Osteocyte (in vitro differentiated cells): ENCODE results near the gene LRFN3. TPM values are rescaled to one million over a fixed set of nuclear protein-coding genes. Genes with fewer than 3 reads are reported as not detected.
"Not testable (repeated sequence)": the region's sequence is repeated elsewhere in the genome, so short reads cannot be mapped to it uniquely, and the experiment has no call there.

Experiments
- DNase-seq: peaks from one replicate; pipeline ENCODE4 v3.0.0; 2021; ENCODE audit warnings: mixed read lengths; ENCODE audit not compliant: unreplicated experiment; ENCODE audit errors: extremely low spot score
- H3K27ac Mint-ChIP-seq: one replicate; pipeline ENCODE4 v1.8.0; 2021; ENCODE audit warnings: mild to moderate bottlenecking, mixed read lengths; ENCODE audit not compliant: unreplicated experiment
- H3K27me3 Mint-ChIP-seq: one replicate; pipeline ENCODE4 v1.8.0; 2021; ENCODE audit warnings: mixed read lengths; ENCODE audit not compliant: unreplicated experiment
- H3K36me3 Mint-ChIP-seq: one replicate; pipeline ENCODE4 v1.8.0; 2021; ENCODE audit warnings: mixed read lengths; ENCODE audit not compliant: unreplicated experiment
- H3K4me1 Mint-ChIP-seq: one replicate; pipeline ENCODE4 v1.8.0; 2021; ENCODE audit warnings: mixed read lengths; ENCODE audit not compliant: unreplicated experiment
- H3K4me3 Mint-ChIP-seq: one replicate; pipeline ENCODE4 v1.8.0; 2021; ENCODE audit warnings: mild to moderate bottlenecking, moderate library complexity, mixed read lengths; ENCODE audit not compliant: unreplicated experiment
- H3K9me3 Mint-ChIP-seq: one replicate; pipeline ENCODE4 v1.8.0; 2021; ENCODE audit warnings: mixed read lengths; ENCODE audit not compliant: unreplicated experiment
- CTCF ChIP-seq: fragments of 200-600 bp; sonication (generic); IDR thresholded peaks from 2 replicates; pipeline ENCODE4 v1.5.0; 2021; ENCODE audit warnings: antibody characterized with exemption, mild to moderate bottlenecking, moderate library complexity
- total RNA-seq: library from RNA; stranded (reverse); gene quantifications from 2 replicates; pipeline ENCODE4 v1.2.1, GENCODE V29; 2021

The LRFN3 gene
- total RNA-seq, 1 donor from 2014 or later, result 25.0 TPM

GRCh38 chr19:35978832-35979365 lies 42.7 kb downstream of the LRFN3 start:
- Mint-ChIP-seq H3K4me1 (no peaks in the 10 kb centered on the region), H3K9me3 (no peaks in the 10 kb centered on the region), H3K36me3 (no peaks in the 10 kb centered on the region), H3K27me3 (peaks cover 9% of the 10 kb centered on the region), H3K4me3 (no peak overlapping the region), H3K27ac (no peak overlapping the region)
- no peak for DNase-seq
- TF ChIP-seq CTCF, result no peak

GRCh38 chr19:35980997-35981396 lies 44.8 kb downstream of the LRFN3 start:
- H3K4me1 Mint-ChIP-seq, H3K4me3 Mint-ChIP-seq, H3K9me3 Mint-ChIP-seq, H3K27ac Mint-ChIP-seq, H3K36me3 Mint-ChIP-seq, DNase-seq: not testable (repeated sequence)
- peaks cover 20% of the 10 kb centered on the region for H3K27me3 Mint-ChIP-seq

GRCh38 chr19:35983177-35983576 lies 47.0 kb downstream of the LRFN3 start:
- DNase-seq, result no peak
- peaks cover 26% of the 10 kb centered on the region for H3K27me3 Mint-ChIP-seq
- H3K4me3 Mint-ChIP-seq, result no peak overlapping the region
- H3K4me1 Mint-ChIP-seq, result peaks cover 5% of the 10 kb centered on the region
- H3K27ac Mint-ChIP-seq, result no peak overlapping the region
- TF ChIP-seq CTCF, result no peak
- no peaks in the 10 kb centered on the region for H3K9me3 Mint-ChIP-seq
- no peaks in the 10 kb centered on the region for H3K36me3 Mint-ChIP-seq

- H3K4me1 Mint-ChIP-seq, result peaks cover 5% of the 10 kb centered on the region
- H3K27me3 Mint-ChIP-seq, result peaks cover 26% of the 10 kb centered on the region
- H3K27ac Mint-ChIP-seq, result no peak overlapping the region
- no peak for TF ChIP-seq CTCF
- H3K4me3 Mint-ChIP-seq, result peak overlapping the region; percentile 42
- no peak for DNase-seq
- no peaks in the 10 kb centered on the region for H3K36me3 Mint-ChIP-seq
- H3K9me3 Mint-ChIP-seq, result no peaks in the 10 kb centered on the region
Measured at GRCh38 chr19:35986111-35986510, 49.9 kb downstream of the LRFN3 start.

GRCh38 chr19:35986664-35987570 lies 50.7 kb downstream of the LRFN3 start:
- H3K4me3 Mint-ChIP-seq, result peak overlapping the region; percentile 79
- no peaks in the 10 kb centered on the region for H3K9me3 Mint-ChIP-seq
- H3K4me1 Mint-ChIP-seq, result peaks cover 5% of the 10 kb centered on the region
- H3K27ac Mint-ChIP-seq, result no peak overlapping the region
- DNase-seq, result no peak
- no peak for TF ChIP-seq CTCF
- no peaks in the 10 kb centered on the region for H3K36me3 Mint-ChIP-seq
- peaks cover 26% of the 10 kb centered on the region for H3K27me3 Mint-ChIP-seq
